ENCODE results near the gene SP140L. TPM values are rescaled to one million over a fixed set of nuclear protein-coding genes. Genes with fewer than 3 reads are reported as not detected.

The SP140L gene
- total RNA-seq, 1 donor from 2014 or later: 112 TPM

GRCh38 chr2:230413479-230413878 lies 86.5 kb downstream of the SP140L start:
- POLR2A ChIA-PET: interaction anchor here (0.6 to 8.3 kb wide), 3 partner anchors 34 to 202 kb away, joined by 3 to 47 read pairs (median 3); no protein-coding TSS in a partner anchor
- H3K36me3 Mint-ChIP-seq (ENCODE audit: low read depth): peaks cover 22% of the 10 kb centered on the region
- ATAC-seq (ENCODE audit: low read depth) (no peak), DNase-seq (no peak)
- H3K4me3 Mint-ChIP-seq: peak overlapping the region; percentile 99
- H3K9me3 Mint-ChIP-seq: no peaks in the 10 kb centered on the region
- peaks cover 79% of the 10 kb centered on the region for H3K4me1 Mint-ChIP-seq
- H3K27ac Mint-ChIP-seq: peak overlapping the region; percentile 99
- intact Hi-C loops (cut with micrococcal nuclease): loop anchor here (5.0 kb wide), 1 partner anchor 299 kb away; the partner anchor contains the start of gene CAB39
- no peaks in the 10 kb centered on the region for H3K27me3 Mint-ChIP-seq
- CTCF ChIA-PET: no interaction called here
- no peak for TF ChIP-seq CTCF (IDR thresholded peaks at IDR 0.05)

- H3K36me3 Mint-ChIP-seq (ENCODE audit: low read depth): peaks cover 30% of the 10 kb centered on the region
- ATAC-seq (ENCODE audit: low read depth): no peak
- TF ChIP-seq CTCF (IDR thresholded peaks at IDR 0.05): no peak
- intact Hi-C loops (cut with micrococcal nuclease): loop anchor here (5.0 kb wide), 1 partner anchor 298 kb away; the partner anchor contains the start of gene CAB39
- no peaks in the 10 kb centered on the region for H3K9me3 Mint-ChIP-seq
- H3K27ac Mint-ChIP-seq: peak overlapping the region; percentile 99
- H3K4me3 Mint-ChIP-seq: peak overlapping the region; percentile 99
- H3K4me1 Mint-ChIP-seq: peaks cover 80% of the 10 kb centered on the region
- ChIA-PET CTCF (interaction anchor here (0.7 kb wide), 1 partner anchor 16 kb away, joined by 3 read pairs; no protein-coding TSS in a partner anchor), POLR2A (interaction anchor here (0.9 to 8.3 kb wide), 5 partner anchors 17 to 201 kb away, joined by 3 to 47 read pairs (median 8); no protein-coding TSS in a partner anchor)
- no peak for DNase-seq
- no peaks in the 10 kb centered on the region for H3K27me3 Mint-ChIP-seq
Measured at GRCh38 chr2:230414302-230414701, 87.3 kb downstream of the SP140L start.

GRCh38 chr2:230416061-230416721 lies 89.2 kb downstream of the SP140L start, which contains the start of gene SP100:
Gene SP100 (plus strand): TSS chr2:230416201. CDS start chr2:230416297, 96 bp downstream.
- Mint-ChIP-seq H3K36me3 (ENCODE audit: low read depth) (peaks cover 45% of the 10 kb centered on the region), H3K9me3 (no peaks in the 10 kb centered on the region), H3K4me3 (peak within 1 kb of the TSS; percentile 93), H3K4me1 (peaks cover 80% of the 10 kb centered on the region), H3K27ac (peak within 1 kb of the TSS; percentile 99), H3K27me3 (no peaks in the 10 kb centered on the region)
- peak; percentile 83 for ATAC-seq (ENCODE audit: low read depth)
- ChIA-PET CTCF (interaction anchor here (1.3 kb wide), 1 partner anchor 214 kb away, joined by 3 read pairs; no protein-coding TSS in a partner anchor), POLR2A (interaction anchor here (0.6 to 8.3 kb wide), 23 partner anchors 8 to 263 kb away, joined by 3 to 47 read pairs (median 4); partner anchors contain the start of genes SP140 and SP140L)
- intact Hi-C loops (cut with micrococcal nuclease): loop anchor here (1.0 to 5.0 kb wide), 9 partner anchors 10 to 349 kb away; partner anchors contain the start of gene SLC16A14
- peak; percentile 67 for DNase-seq
- no peak for TF ChIP-seq CTCF (IDR thresholded peaks at IDR 0.05)

- H3K27me3 Mint-ChIP-seq: no peaks in the 10 kb centered on the region
Measured at GRCh38 chr2:230417436-230417835, 90.4 kb downstream of the SP140L start.

More at GRCh38 chr2:230417436-230417835, 90.4 kb downstream of the SP140L start:
- no peak for TF ChIP-seq CTCF (IDR thresholded peaks at IDR 0.05)
- ATAC-seq (ENCODE audit: low read depth): no peak
- Mint-ChIP-seq H3K27ac (peak overlapping the region; percentile 84), H3K36me3 (ENCODE audit: low read depth) (peaks cover 50% of the 10 kb centered on the region), H3K4me3 (peak overlapping the region; percentile 90), H3K4me1 (peaks cover 82% of the 10 kb centered on the region), H3K9me3 (no peaks in the 10 kb centered on the region)
- DNase-seq: no peak
- ChIA-PET CTCF (no interaction called here), POLR2A (interaction anchor here (0.7 to 8.3 kb wide), 15 partner anchors 9 to 215 kb away, joined by 3 to 47 read pairs (median 5); partner anchors contain the start of gene SP140L)
- intact Hi-C loops (cut with micrococcal nuclease): loop anchor here (2.0 to 5.0 kb wide), 3 partner anchors 150 to 350 kb away; partner anchors contain the start of gene SLC16A14
